ENCODE measurements around the gene RPS6KA5. TPM values are rescaled to one million over a fixed set of nuclear protein-coding genes. Genes with fewer than 3 reads are reported as not detected.

RPS6KA5 gene
- total and polyA plus RNA-seq, 8 donors: 1.6 to 25.0 (median 8.5) TPM

DNA sequence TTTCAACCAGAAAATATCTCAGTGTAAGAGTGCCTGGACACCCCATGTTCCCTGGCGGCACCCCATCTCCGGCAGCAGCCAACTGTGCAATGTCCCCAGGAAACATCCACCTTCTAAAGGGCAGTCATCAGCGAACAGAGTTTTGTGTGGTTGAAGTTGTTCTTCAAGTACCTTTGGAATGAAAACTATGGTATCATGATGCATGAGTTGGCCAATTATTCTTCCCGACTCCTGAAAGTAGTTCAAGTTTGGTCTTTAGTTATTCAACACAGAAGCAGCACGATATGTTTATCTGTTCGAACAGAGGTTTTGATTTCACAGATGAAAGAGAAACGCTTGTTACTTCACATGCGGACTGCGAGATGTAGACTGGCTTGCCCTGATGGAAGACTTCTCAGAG, 223.1 kb downstream of the RPS6KA5 start:
- H3K27ac ChIP-seq: no peak overlapping the region
- no peaks in the 10 kb centered on the region for H3K36me3 ChIP-seq
- H3K9me3 ChIP-seq: no peaks in the 10 kb centered on the region
- peaks cover 0 to 7% (median 3%) of the 10 kb centered on the region in 4 donors for H3K4me1 ChIP-seq
- intact Hi-C loops (cut with DNase I; ENCODE audit: low total_unique reads): no loop called here
- H3K27me3 ChIP-seq: no peaks in the 10 kb centered on the region
- no peak overlapping the region for H3K4me3 ChIP-seq
- 90 to 93% (median 91%) methylated on average over 9 of the region's 9 CpGs for WGBS, 5 donors
- no peak for DNase-seq
- TF ChIP-seq POLR2A (IDR thresholded peaks at IDR 0.05): no peak
- no peak for TF ChIP-seq POLR2AphosphoS5 (IDR thresholded peaks at IDR 0.05)
- no peak for TF ChIP-seq EP300 (IDR thresholded peaks at IDR 0.05)
- no peak for TF ChIP-seq CTCF (IDR thresholded peaks at IDR 0.05)

DNA sequence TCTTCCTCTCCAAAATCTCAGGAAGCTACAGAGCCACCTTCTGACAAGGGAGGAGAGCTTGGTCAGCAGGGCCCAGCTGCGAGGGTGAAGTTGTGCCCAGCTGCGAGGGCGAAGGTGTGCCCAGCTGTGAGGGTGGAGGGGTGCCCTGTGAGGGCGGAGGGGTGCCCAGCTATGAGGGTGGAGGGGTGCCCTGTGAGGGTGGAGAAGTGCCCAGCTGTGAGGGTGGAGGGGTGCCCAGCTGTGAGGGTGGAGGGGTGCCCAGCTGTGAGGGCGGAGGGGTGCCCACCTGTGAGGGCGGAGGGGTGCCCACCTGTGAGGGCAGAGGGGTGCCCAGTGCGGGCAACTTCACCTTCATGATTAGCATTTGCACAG, 223.8 kb downstream of the RPS6KA5 start:
- H3K27ac ChIP-seq: no peak overlapping the region
- TF ChIP-seq POLR2A (IDR thresholded peaks at IDR 0.05) (no peak), EP300 (IDR thresholded peaks at IDR 0.05) (no peak), POLR2AphosphoS5 (IDR thresholded peaks at IDR 0.05) (no peak), CTCF (IDR thresholded peaks at IDR 0.05) (no peak)
- 80 to 89% (median 85%) methylated on average over 5 to 7 of the region's 7 CpGs for WGBS, 5 donors
- intact Hi-C loops (cut with DNase I; ENCODE audit: low total_unique reads): no loop called here
- peaks cover 0 to 7% (median 3%) of the 10 kb centered on the region in 4 donors for H3K4me1 ChIP-seq
- no peaks in the 10 kb centered on the region for H3K36me3 ChIP-seq
- H3K4me3 ChIP-seq: no peak overlapping the region
- DNase-seq: no peak
- H3K9me3 ChIP-seq: no peaks in the 10 kb centered on the region
- no peaks in the 10 kb centered on the region for H3K27me3 ChIP-seq

DNA sequence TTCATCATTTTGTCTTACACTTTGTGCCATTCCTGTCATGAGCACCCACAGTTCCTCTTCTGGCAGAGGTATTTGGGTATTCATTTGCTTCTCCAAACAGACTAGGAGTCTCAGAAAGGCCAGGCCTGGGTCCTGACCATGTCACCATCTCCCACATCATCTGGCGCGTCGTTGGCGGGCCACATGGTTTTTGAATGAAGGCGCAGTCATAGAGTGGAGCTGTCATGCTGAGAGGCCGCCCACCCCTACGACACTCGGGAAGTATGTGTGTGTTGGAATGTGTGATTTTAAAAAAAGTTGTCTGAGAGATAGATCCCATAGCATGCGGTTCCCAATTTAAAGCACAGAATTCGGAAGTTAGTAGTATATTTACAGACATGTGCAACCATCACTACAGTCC, 228.6 kb downstream of the RPS6KA5 start:
- Histone ChIP-seq H3K9me3 (no peaks in the 10 kb centered on the region), H3K4me3 (no peak overlapping the region), H3K4me1 (peaks cover 12 to 19% (median 17%) of the 10 kb centered on the region in 4 donors), H3K27me3 (no peaks in the 10 kb centered on the region), H3K27ac (no peak overlapping the region), H3K36me3 (no peaks in the 10 kb centered on the region)
- intact Hi-C loops (cut with DNase I; ENCODE audit: low total_unique reads): no loop called here
- no peak for DNase-seq
- TF ChIP-seq POLR2A (IDR thresholded peaks at IDR 0.05): no peak
- no peak for TF ChIP-seq CTCF (IDR thresholded peaks at IDR 0.05)
- no peak for TF ChIP-seq EP300 (IDR thresholded peaks at IDR 0.05)
- TF ChIP-seq POLR2AphosphoS5 (IDR thresholded peaks at IDR 0.05): no peak
- WGBS, 5 donors: 92 to 95% (median 93%) methylated on average over 10 of the region's 10 CpGs

GRCh38 chr14:90830931-90831701, 229.3 kb downstream of the RPS6KA5 start:
- no peaks in the 10 kb centered on the region for H3K36me3 ChIP-seq
- no peaks in the 10 kb centered on the region for H3K27me3 ChIP-seq
- DNase-seq: no peak
- no peak overlapping the region for H3K4me3 ChIP-seq
- H3K27ac ChIP-seq: no peak overlapping the region
- intact Hi-C loops (cut with DNase I; ENCODE audit: low total_unique reads): no loop called here
- WGBS, 5 donors: 88 to 93% (median 90%) methylated on average over 24 to 26 of the region's 26 CpGs
- H3K9me3 ChIP-seq: no peaks in the 10 kb centered on the region
- H3K4me1 ChIP-seq: peaks cover 12 to 17% (median 15%) of the 10 kb centered on the region in 4 donors
- no peak for TF ChIP-seq POLR2A (IDR thresholded peaks at IDR 0.05)
- TF ChIP-seq POLR2AphosphoS5 (IDR thresholded peaks at IDR 0.05): no peak
- no peak for TF ChIP-seq EP300 (IDR thresholded peaks at IDR 0.05)
- no peak for TF ChIP-seq CTCF (IDR thresholded peaks at IDR 0.05)

All from stomach (tissue), 9 donors.